Measurements from ENCODE around the gene ALDH5A1. TPM values are rescaled to one million over a fixed set of nuclear protein-coding genes. Genes with fewer than 3 reads are reported as not detected.

Gene ALDH5A1
- 0.96 and 1.7 TPM in 2 replicates for total RNA-seq

DNA sequence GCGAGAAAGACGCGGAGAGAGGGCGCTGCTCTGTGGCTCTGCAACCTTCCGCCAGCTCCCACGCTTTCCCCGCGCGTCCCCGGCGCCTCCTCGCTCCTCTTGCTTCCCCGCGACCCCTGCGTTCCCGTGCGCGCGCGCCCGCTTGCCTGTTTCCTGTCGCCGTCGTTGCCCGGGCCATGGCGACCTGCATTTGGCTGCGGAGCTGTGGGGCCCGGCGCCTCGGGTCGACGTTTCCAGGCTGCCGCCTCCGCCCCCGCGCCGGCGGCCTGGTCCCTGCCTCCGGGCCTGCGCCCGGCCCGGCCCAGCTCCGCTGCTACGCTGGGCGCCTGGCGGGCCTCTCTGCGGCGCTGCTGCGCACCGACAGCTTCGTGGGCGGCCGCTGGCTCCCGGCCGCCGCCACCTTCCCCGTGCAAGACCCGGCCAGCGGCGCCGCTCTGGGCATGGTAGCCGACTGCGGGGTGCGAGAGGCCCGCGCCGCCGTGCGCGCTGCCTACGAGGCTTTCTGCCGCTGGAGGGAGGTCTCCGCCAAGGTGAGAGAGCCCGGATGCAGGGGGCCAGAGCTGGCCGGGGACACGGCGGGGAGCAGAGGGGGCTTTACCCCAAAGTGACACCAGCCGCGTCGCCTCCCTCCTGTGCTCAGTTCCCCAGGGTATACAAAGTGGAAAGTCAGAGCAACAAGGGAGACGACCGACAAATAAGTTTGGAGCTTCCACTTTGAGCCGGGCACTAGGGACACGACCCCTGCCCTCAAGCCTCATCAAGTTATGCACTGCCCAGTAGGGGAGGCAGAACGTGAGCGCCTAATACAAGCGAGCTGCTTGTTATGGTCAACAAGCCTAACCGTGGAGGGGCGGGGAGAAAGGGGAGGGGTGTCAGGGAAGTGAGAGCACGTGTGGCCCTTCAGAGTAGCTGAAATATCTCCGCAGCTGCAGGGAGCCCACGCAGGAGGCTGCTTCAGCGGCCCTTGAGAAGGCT lies at the start of gene ALDH5A1:
ALDH5A1 (plus strand) TSS at position 149 of the 975 bp plus-strand sequence; CDS start at position 177, 28 bp downstream.

DNA sequence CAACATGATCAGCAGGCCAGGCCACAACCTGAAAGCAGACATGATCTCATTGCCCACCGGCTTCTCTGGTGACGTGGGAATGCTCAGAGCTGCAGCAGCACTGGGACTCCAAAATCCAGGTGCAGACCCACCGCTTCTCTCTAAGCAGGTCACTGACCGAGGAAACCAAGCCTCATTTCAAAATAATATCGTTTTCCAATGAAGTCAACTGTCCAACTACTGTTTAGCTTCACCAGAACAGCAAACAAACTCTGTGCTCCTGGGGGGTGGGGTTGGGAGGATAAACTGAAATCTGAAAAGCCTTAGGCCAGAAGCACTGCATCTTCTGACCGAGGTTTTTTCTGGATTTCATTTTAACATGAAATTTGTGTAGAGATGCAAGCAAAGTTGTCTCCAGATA lies 5.3 kb upstream of the ALDH5A1 start, which contains the start of gene GPLD1:
GPLD1 (minus strand) TSS at position 109 of the 400 bp plus-strand sequence; CDS start at position 42, 67 bp downstream.

Other genes with a start within 250 kb of the ALDH5A1 start
- gene DCDC2, start 136.9 kb upstream of the ALDH5A1 start, total RNA-seq = 1.5 and 1.7 TPM in 2 replicates
- gene MRS2, start 92.0 kb upstream of the ALDH5A1 start, total RNA-seq = 22.6 and 31.6 TPM in 2 replicates
- gene GPLD1, start 5.4 kb upstream of the ALDH5A1 start, total RNA-seq = 0.28 and 0.38 TPM in 2 replicates
- under 0.01 TPM in 1 of 2 replicates, not detected in the other for gene KIAA0319, start 151.2 kb downstream of the ALDH5A1 start, total RNA-seq
- 26.5 and 29.5 TPM in 2 replicates for gene TDP2, start 171.9 kb downstream of the ALDH5A1 start, total RNA-seq
- 5.4 and 6.7 TPM in 2 replicates for gene ACOT13, start 172.1 kb downstream of the ALDH5A1 start, total RNA-seq
- 87.9 and 119 TPM in 2 replicates for gene C6orf62, start 224.2 kb downstream of the ALDH5A1 start, total RNA-seq

All from regular cardiac myocyte (primary cell).